WTC11 (cell line): ENCODE results near the gene COL25A1. TPM values are rescaled to one million over a fixed set of nuclear protein-coding genes. Genes with fewer than 3 reads are reported as not detected.

Experiments
- ATAC-seq: fragments of 200-7000 bp; cut with Tn5 transposase; 2 replicates; pipeline ENCODE4 v1.10.0; 2021; ENCODE audit warnings: mild to moderate bottlenecking, moderate library complexity
- CTCF ChIA-PET: fragments of 300-600 bp; sonication (Branson Sonifier 250); formaldehyde crosslinking; loops from one replicate; lab custom pipeline; 2021; ENCODE audit warnings: antibody characterized with exemption; lab: Charles Lee
- POLR2A ChIA-PET: fragments of 350-600 bp; sonication (Branson Sonifier 250); formaldehyde crosslinking; loops from one replicate; lab custom pipeline; 2021; ENCODE audit warnings: antibody characterized with exemption; lab: Charles Lee
- DNase-seq: peaks from one replicate; pipeline ENCODE4 v3.0.0; 2021; ENCODE audit warnings: low spot score
- H3K27ac Mint-ChIP-seq: 2 replicates; pipeline ENCODE4 v1.8.0; 2021; ENCODE audit warnings: mixed read lengths
- H3K27me3 Mint-ChIP-seq: 2 replicates; pipeline ENCODE4 v1.8.0; 2021; ENCODE audit warnings: low read depth, mild to moderate bottlenecking, moderate library complexity, mixed read lengths
- H3K36me3 Mint-ChIP-seq: 2 replicates; pipeline ENCODE4 v1.8.0; 2021; ENCODE audit warnings: mixed read lengths
- H3K4me1 Mint-ChIP-seq: 2 replicates; pipeline ENCODE4 v1.8.0; 2022; ENCODE audit warnings: mixed read lengths
- H3K4me3 Mint-ChIP-seq: 2 replicates; pipeline ENCODE4 v1.8.0; 2021; ENCODE audit warnings: mild to moderate bottlenecking, moderate library complexity, mixed read lengths
- H3K9me3 Mint-ChIP-seq: 2 replicates; pipeline ENCODE4 v1.8.0; 2021; ENCODE audit warnings: mixed read lengths
- ATF3 ChIP-seq: sonication (generic); formaldehyde crosslinking; conservative IDR thresholded peaks from 2 replicates; pipeline ENCODE4 v1.8.1; 2022; ENCODE audit warnings: mild to moderate bottlenecking, missing genetic modification reagents
- ATF6 ChIP-seq: sonication (generic); formaldehyde crosslinking; IDR thresholded peaks from 2 replicates; pipeline ENCODE4 v1.8.1; 2023; ENCODE audit warnings: mild to moderate bottlenecking, missing genetic modification reagents
- CBFB ChIP-seq: sonication (generic); formaldehyde crosslinking; IDR thresholded peaks from 2 replicates; pipeline ENCODE4 v1.8.1; 2022; ENCODE audit warnings: mild to moderate bottlenecking, low read depth, missing genetic modification reagents
- CREB1 ChIP-seq: sonication (generic); formaldehyde crosslinking; IDR thresholded peaks from 2 replicates; pipeline ENCODE4 v1.8.0; 2023; ENCODE audit warnings: mild to moderate bottlenecking, missing genetic modification reagents
- FOXK1 ChIP-seq: sonication (generic); formaldehyde crosslinking; IDR thresholded peaks from 2 replicates; pipeline ENCODE4 v1.8.0; 2022; ENCODE audit warnings: mild to moderate bottlenecking, moderate library complexity, missing genetic modification reagents
- MLX ChIP-seq: sonication (generic); formaldehyde crosslinking; IDR thresholded peaks from 2 replicates; pipeline ENCODE4 v1.8.1; 2023; ENCODE audit warnings: mild to moderate bottlenecking, missing genetic modification reagents, moderate library complexity
- NFE2L1 ChIP-seq: sonication (generic); formaldehyde crosslinking; IDR thresholded peaks from 2 replicates; pipeline ENCODE4 v1.8.1; 2023; ENCODE audit warnings: missing genetic modification reagents
- OVOL2 ChIP-seq: fragments of 250-450 bp; sonication (Bioruptor Pico); IDR thresholded peaks from 2 replicates; pipeline ENCODE4 v1.9.0; 2021; ENCODE audit warnings: mild to moderate bottlenecking, borderline replicate concordance
- PRDM15 ChIP-seq: sonication (generic); formaldehyde crosslinking; IDR thresholded peaks from 2 replicates; pipeline ENCODE4 v1.8.0; 2022; ENCODE audit warnings: missing genetic modification reagents
- PREB ChIP-seq: sonication (generic); formaldehyde crosslinking; IDR thresholded peaks from 2 replicates; pipeline ENCODE4 v1.8.1; 2022; ENCODE audit warnings: mild to moderate bottlenecking, missing genetic modification reagents, moderate library complexity, borderline replicate concordance
- PRRX2 ChIP-seq: fragments of 250-450 bp; sonication (Bioruptor Pico); IDR thresholded peaks from 2 replicates; pipeline ENCODE4 v1.8.0; 2021; ENCODE audit warnings: mild to moderate bottlenecking
- SMAD4 ChIP-seq: sonication (generic); formaldehyde crosslinking; IDR thresholded peaks from 2 replicates; pipeline ENCODE4 v1.8.0; 2022; ENCODE audit warnings: mild to moderate bottlenecking, missing genetic modification reagents
- STAT6 ChIP-seq: sonication (generic); formaldehyde crosslinking; conservative IDR thresholded peaks from 2 replicates; pipeline ENCODE4 v1.8.1; 2023; ENCODE audit warnings: mild to moderate bottlenecking, low read depth, missing genetic modification reagents, moderate library complexity
- TP53 ChIP-seq: sonication (generic); formaldehyde crosslinking; IDR thresholded peaks from 2 replicates; pipeline ENCODE4 v1.8.1; 2023; ENCODE audit warnings: mild to moderate bottlenecking, missing genetic modification reagents
- USF1 ChIP-seq: sonication (generic); formaldehyde crosslinking; IDR thresholded peaks from 2 replicates; pipeline ENCODE4 v1.8.0; 2022; ENCODE audit warnings: mild to moderate bottlenecking, missing genetic modification reagents
- USF2 ChIP-seq: sonication (generic); formaldehyde crosslinking; IDR thresholded peaks from 2 replicates; pipeline ENCODE4 v1.8.1; 2023; ENCODE audit warnings: mild to moderate bottlenecking, missing genetic modification reagents, moderate library complexity
- ZNF263 ChIP-seq: sonication (generic); formaldehyde crosslinking; IDR thresholded peaks from 2 replicates; pipeline ENCODE4 v1.8.1; 2022; ENCODE audit warnings: low read depth, mild to moderate bottlenecking, moderate library complexity, missing genetic modification reagents
- ZNF396 ChIP-seq: fragments of 250-450 bp; sonication (Bioruptor Pico); IDR thresholded peaks from 2 replicates; pipeline ENCODE4 v1.8.0; 2021; ENCODE audit warnings: mild to moderate bottlenecking, moderate library complexity, borderline replicate concordance
- ZNF423 ChIP-seq: fragments of 250-450 bp; sonication (Bioruptor Pico); IDR thresholded peaks from 2 replicates; pipeline ENCODE4 v2.1.2; 2022; ENCODE audit warnings: mild to moderate bottlenecking, moderate library complexity
- ZNF532 ChIP-seq: fragments of 250-450 bp; sonication (Bioruptor Pico); IDR thresholded peaks from 2 replicates; pipeline ENCODE4 v1.9.0; 2021; ENCODE audit warnings: mild to moderate bottlenecking, borderline replicate concordance
- ZNF671 ChIP-seq: fragments of 250-450 bp; sonication (Bioruptor Pico); IDR thresholded peaks from 2 replicates; pipeline ENCODE4 v1.8.0; 2021; ENCODE audit warnings: mild to moderate bottlenecking
- total RNA-seq: library from RNA; stranded (reverse); gene quantifications from 3 replicates; pipeline ENCODE4 v1.2.3, GENCODE V29; 2021

The COL25A1 gene
- total RNA-seq, 1 experiment from 2014 or later: 6.6 TPM

- TF ChIP-seq FOXK1 (CRISPR knock-in tag): no peak
- TF ChIP-seq USF2: no peak
- no peak for TF ChIP-seq ZNF423
- TF ChIP-seq PRDM15 (CRISPR knock-in tag): no peak
- no peak for TF ChIP-seq OVOL2
- no peak for TF ChIP-seq CBFB
Observed at GRCh38 chr4:108814326-108814725, 488.1 kb downstream of the COL25A1 start (continued).

- Mint-ChIP-seq H3K27me3 (no peaks in the 10 kb centered on the region), H3K9me3 (no peaks in the 10 kb centered on the region), H3K36me3 (no peaks in the 10 kb centered on the region), H3K4me1 (0 out of 2 replicates have a peak, but pooled peaks cover 2% of the 10 kb centered on the region), H3K4me3 (no peak overlapping the region), H3K27ac (no peak overlapping the region)
- ATAC-seq (no peak), DNase-seq (no peak)
- ChIA-PET POLR2A (no interaction called here), CTCF (no interaction called here)
- no peak for TF ChIP-seq PRRX2 (CRISPR knock-in tag)
- no peak for TF ChIP-seq STAT6
- no peak for TF ChIP-seq USF1 (CRISPR knock-in tag)
- TF ChIP-seq ZNF396 (CRISPR knock-in tag): no peak
- no peak for TF ChIP-seq MLX (CRISPR knock-in tag)
- no peak for TF ChIP-seq ZNF263 (CRISPR knock-in tag)
- TF ChIP-seq ZNF532 (CRISPR knock-in tag): no peak
- no peak for TF ChIP-seq NFE2L1 (CRISPR knock-in tag)
- TF ChIP-seq ZNF671: no peak
- TF ChIP-seq FOXK1 (CRISPR knock-in tag): no peak
- TF ChIP-seq TP53: no peak
- TF ChIP-seq ATF6: no peak
- no peak for TF ChIP-seq CREB1 (CRISPR knock-in tag)
- TF ChIP-seq SMAD4 (CRISPR knock-in tag): no peak
- TF ChIP-seq PREB (CRISPR knock-in tag): no peak
- TF ChIP-seq ATF3 (CRISPR knock-in tag): no peak
Observed at GRCh38 chr4:108813261-108813660, 489.2 kb downstream of the COL25A1 start.
